ENCODE data around the gene DEDD2. TPM values are rescaled to one million over a fixed set of nuclear protein-coding genes. Genes with fewer than 3 reads are reported as not detected.

DEDD2 gene
- polyA plus RNA-seq, 3 donors, result 14.1 to 17.9 (median 15.7) TPM

DNA sequence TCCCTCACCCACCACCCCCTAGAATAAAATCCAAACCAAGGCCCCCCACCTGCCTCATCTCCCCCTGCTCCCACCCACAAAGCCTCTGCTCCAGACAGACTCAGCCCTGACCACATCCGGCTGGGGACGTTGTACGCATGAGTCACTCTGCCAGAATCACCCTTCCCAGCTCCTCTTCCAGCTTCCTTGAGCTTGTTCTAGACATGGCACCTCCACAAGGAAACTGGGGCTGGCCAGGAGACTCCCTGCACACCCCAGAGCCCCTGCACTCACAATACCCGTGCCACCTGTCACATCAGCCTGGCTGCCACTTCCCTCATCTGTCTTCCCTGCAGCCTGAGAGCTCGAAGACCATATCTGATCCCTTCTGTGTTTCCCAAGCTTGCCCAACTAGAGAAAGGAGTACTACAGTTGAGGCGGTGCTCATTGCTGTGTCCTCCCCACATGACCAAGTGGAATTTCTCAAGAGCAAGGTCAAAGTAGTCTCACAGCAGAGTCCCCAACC is 9.7 kb downstream of the DEDD2 start:
- 64 to 89% (median 73%) methylated on average over 6 of the region's 6 CpGs for WGBS, 3 donors
- H3K27ac ChIP-seq (ENCODE audit: low read depth, low read length), result no peak overlapping the region

DNA sequence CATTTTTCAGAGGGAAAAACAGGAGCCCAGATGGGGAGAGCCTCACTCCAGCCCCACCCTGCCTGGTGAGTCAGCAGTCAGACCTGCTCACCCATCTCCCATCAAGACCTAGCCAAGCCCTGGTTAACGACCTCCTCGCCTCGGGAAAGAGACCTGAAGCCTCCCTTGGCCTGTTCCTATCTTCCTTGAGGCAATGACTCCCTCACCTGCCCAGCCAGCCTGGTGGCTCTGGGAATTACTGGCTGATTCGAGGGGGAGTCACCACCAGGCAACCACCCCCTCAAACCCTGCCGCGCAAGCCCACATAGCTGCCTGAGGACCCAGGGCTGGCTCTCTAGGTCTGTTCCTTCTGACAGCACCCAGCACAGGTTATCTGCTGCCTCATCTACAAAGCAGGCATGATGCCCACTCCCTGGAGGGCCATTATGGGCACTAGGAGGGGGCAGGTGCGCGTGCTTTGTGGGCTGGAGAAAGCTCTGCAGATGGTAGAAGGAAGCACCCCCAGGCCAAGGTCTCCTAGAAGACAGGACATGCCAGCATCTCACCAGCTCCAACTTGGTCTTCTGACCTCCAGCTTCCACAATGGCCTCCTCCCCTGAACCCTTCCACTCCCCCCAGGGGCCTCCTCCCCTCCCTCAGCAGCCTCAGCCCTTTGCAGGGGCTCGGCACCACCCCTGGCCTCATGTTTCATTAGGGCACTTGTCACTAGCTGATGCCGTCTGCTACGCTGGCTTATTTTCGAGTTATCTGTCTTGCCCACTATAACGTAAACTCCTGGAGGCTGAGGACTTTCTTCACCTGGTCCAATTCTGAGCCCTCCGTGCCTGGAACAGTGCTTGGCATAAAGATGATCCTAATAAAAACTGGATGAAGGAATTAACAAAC is 10.4 kb downstream of the DEDD2 start:
- WGBS, 3 donors, result 87 to 93% (median 88%) methylated on average over 14 of the region's 14 CpGs
- H3K27ac ChIP-seq (ENCODE audit: low read depth, low read length), result no peak overlapping the region

DNA sequence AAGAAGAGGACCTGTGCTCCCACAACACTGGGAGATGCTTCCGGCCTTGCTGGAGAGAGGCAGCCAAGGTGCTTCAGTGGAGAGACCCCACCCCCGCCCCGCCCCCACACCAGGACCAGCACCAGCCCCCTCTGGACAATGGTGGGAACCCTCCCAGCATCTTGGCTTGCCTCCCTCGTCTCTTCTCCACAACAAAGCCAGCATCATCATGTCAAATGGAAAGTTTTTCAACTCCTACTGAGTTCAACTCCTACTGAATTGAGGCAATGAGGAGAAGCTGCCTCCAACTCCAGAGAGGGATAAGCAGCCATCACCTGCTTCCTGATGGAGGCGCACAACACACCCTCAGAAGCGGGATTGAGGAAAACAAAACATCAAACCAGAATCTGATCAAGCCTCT is 12.8 kb downstream of the DEDD2 start:
- WGBS, 3 donors, result 89 to 94% (median 90%) methylated on average over 4 to 6 of the region's 6 CpGs
- no peak overlapping the region for H3K27ac ChIP-seq (ENCODE audit: low read depth, low read length)

DNA sequence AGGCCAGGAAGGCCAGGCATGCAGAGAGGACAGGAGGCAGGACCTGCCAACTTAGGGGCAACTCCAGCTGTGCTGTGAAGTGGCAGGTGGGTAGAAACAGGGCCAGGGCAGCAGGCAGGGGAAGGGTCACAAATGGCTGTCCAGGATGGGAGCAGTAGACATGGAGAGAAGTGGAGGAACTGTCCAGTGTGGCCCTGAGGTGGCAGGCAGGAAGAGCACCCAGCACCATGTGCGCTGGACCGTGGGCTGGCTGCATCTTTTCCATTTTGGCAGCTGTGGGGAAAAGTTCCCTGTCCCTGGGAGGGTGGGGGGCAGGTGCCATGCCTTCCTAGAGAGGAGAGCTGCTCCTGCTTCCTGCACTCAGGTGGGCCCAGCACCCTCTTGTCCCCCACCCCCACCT is 13.8 kb downstream of the DEDD2 start:
- H3K27ac ChIP-seq (ENCODE audit: low read depth, low read length), result no peak overlapping the region
- 88 to 95% (median 92%) methylated on average over 2 of the region's 2 CpGs for WGBS, 3 donors

DNA sequence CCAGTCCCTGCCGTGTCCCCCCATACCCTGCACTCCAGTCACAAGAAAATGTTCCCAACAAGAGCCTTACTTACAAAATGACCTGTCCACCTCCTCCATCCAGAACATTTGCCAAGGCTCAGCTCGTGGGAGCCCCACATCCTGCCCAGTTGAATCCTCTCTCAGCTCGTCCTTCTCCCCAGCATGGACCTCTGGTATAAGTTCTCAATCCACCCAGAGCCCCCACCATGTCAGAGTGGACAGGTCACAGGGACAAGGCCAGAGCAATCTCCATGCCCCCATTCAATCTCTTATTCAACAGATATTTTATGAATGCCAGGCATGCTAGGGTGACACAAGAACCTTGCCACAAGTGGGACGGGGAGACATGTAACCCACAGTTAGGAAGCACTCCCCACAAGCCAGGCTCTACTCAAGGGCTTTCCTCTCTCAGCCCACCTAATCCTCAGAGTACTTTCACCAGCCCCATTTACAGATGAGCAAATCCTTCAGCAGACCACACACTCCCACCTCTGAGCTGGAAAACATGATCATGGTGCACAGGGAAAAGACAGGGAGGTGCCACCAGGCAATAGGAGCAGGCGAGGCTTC is 15.1 kb downstream of the DEDD2 start:
- no peak overlapping the region for H3K27ac ChIP-seq (ENCODE audit: low read depth, low read length)
- 52 to 87% (median 64%) methylated on average over 5 of the region's 5 CpGs for WGBS, 3 donors

DNA sequence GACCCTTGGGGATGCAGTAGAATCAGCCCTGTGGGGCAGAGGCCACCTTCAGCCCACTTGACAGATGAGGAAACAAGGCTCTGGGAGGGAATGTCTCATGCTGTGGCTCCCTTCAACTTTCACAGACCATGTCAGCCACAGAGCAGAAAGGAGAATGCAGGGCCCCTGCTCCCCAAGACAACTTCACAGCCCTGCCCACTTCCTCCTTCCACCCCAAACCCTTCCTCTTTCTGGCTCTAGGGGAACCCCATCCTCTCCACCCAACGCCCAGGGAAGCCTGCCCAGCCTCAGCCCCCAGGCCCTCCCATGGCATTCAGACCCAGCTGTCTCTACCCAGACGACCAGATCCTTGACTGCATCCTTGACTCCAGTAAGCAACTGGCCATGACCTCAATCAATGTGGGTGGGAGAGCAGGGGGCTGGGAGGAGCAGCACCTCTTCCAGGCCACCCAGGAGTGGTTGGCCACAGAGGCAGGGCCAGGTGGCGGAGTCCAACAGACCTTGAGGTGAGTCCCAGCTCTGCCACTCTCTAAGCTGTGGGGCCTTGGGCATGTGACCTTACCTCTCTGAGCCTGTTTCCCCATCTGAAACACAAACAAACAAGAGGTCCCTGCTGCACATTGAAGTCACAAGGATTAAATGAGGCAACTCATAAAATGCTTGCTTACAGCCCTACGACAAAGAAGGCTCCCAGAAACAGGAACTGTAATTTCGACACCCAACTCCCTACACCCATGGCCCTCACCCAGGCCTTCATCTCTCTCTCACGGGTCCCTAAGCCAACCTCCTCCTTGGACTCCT is 15.8 kb downstream of the DEDD2 start:
- 43 to 68% (median 59%) methylated on average over 6 of the region's 6 CpGs for WGBS, 3 donors
- H3K27ac ChIP-seq (ENCODE audit: low read depth, low read length), result peak overlapping the region; percentile 66

DNA sequence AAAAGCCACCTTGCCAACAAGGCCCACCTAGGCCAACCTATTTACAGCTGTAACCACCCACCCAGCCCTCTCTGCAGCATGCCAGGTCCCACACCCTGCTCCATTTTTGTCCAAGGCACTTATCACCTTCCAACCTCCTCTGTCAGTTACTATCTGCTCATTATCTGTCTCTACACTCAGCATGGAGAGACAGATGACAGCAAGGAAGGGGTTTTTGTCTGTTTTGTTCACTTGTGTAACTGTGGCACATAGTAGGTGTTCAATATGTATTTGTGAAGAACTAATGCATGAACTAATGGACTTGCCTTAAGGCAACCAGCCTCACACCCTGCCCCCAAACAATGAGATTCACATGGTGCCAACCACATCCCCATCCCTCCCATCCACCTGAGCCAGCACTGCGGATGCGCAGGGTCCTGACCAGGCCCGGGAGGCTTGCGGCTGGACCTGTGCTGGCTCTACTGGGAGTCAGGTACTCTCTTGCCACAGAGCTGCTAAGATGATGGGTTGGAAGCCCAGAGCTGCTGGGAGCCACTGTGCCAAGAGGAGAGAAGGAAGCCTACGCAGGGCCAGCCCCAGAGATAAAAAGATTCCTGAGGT is 17.3 kb downstream of the DEDD2 start:
- WGBS, 3 donors, result 80 to 87% (median 81%) methylated on average over 5 of the region's 5 CpGs
- H3K27ac ChIP-seq (ENCODE audit: low read depth, low read length), result no peak overlapping the region

DNA sequence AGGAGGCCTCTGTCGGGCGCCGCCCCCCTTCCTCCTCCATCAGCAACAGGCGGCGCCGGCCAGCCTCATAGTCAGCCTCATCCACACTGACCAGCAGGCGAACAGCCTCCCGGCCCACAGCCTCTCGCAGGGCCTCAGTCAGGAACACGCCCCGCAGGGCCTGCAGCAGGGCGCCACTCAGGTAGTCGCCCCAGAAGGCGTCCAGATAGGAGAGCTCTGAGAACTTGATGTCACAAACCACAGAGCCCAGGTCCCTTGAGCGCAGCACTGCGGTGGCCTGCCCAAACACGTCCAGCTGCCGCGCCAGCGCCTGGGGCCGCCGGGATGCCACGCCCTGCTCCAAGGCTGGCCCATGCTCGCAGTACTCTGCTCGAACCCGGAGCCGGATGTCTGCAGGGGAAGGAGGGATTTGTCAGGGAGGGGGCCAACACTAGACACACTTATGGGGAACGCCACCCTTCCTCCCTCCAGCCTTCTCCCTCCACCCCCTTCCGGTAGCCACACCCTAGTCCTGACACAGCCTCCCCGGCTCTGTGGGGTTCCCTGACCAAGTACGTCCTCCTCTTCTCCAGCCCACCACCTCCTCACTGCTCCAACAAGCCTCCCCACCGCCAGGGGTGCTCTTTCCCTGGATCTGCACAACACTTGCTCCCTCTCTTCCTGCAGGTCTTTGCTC is 17.9 kb downstream of the DEDD2 start:
- H3K27ac ChIP-seq (ENCODE audit: low read depth, low read length), result peak overlapping the region; percentile 68
- WGBS, 3 donors, result 50 to 86% (median 56%) methylated on average over 25 to 32 of the region's 32 CpGs

DNA sequence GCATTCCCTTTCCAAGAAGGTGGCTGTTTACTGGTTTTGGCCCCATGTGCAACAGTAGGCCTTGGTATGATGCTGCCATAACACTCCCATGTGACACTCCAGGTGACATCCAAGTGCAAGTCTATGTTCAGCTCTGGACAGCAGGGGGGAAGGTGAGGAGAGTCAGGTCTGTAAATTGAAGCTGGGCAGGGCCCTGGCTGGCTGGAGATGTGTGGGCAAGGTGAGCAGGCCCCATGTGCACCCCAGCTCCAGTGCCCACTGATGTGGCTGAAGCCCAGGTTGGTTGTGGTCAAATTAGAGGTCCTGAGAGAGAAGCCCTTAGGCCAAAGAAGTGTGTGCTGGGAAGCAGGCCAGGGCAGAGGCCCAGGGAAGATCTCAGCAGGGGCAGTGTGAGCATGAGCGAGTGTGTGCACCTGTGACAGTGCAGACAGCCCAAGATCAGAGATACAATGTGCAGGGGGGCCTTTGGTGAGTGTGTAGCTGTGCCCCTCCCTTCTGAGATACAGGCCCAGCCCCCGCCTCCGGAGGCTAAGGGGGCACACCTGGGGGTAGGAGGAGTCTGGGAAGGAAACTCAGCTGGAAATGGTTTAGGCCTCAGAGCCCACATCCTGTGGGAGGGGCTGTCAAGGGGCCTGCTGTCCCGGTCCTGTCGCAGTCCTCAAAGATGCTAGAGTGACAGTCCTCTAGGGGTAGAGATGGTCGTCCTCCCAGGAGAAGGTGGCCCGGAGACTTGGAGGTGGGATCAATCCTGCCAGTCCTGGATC is 18.6 kb downstream of the DEDD2 start:
- 35 to 73% (median 48%) methylated on average over 7 of the region's 7 CpGs for WGBS, 3 donors
- no peak overlapping the region for H3K27ac ChIP-seq (ENCODE audit: low read depth, low read length)

DNA sequence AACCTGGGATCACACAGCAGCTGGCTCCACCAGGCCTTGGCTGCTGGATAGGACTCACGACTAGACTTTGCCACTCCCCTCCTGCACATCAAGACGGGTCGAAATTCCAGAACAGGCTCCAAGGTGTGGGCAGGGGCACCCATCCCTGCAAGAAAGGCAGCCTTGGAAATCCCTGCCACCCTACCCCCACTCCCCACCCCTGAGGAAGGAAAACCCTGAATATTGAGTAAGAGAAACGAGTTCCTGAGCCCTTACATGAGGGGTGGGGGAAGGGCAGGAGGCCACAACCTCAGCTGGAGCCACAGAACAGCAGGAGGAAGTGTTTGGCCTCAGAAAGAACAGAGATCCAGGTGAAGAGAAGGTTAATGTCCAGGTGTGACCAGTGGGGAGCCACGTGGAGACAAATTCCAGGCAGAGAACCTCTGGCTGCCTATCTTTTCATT is 20.1 kb downstream of the DEDD2 start:
- no peak overlapping the region for H3K27ac ChIP-seq (ENCODE audit: low read depth, low read length)
- WGBS, 3 donors, result 35 to 57% (median 35%) methylated on average over 5 of the region's 5 CpGs

DNA sequence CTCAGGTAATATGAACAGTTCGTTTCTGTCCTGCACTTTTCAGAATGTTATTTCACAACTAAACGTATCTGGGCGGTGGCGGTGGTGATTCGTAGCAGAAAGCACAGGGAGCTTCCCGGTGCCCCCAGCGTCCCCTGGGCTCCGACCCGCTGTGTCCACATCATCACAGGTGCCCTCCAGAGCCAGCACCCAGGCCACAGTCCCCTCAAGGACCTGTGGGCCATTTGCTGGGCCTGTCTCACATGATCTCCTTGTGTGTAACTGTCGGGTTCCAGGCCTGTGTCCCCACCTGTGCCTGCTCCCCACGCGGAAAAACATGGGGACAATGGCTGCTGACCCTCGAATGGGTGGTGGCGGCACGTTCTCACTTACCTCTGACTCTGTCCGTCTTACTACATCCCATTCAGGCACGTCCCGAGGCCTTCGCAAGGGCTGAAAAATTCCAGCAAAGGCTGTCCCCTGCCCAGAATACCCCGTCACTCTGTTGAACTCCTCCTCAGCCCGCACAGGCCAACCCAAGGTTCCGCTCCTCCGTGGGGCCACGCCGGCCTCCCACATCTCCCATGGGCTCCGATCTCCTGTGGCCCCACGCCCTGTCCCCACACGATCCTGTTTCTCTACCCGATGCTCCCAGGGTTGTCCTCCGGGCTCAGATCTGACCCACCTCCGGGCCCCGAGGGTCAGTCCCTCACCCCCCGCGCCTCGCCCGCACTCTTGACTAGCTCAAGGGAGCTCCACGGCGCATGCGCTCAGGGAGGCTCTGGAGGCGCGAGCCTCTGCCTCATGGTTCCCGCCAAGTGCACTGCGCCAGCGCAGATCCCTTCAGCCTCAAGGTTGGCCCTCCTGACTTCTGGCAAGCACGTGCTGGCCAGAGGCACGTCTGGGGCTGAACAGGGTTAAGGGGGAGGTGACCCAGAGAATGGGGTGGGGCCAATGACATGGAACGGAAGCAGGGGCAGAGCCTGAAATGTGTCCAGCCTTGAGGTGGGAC is 21.2 kb downstream of the DEDD2 start:
- 87 to 91% (median 87%) methylated on average over 46 to 47 of the region's 47 CpGs for WGBS, 3 donors
- H3K27ac ChIP-seq (ENCODE audit: low read depth, low read length), result no peak overlapping the region

DNA sequence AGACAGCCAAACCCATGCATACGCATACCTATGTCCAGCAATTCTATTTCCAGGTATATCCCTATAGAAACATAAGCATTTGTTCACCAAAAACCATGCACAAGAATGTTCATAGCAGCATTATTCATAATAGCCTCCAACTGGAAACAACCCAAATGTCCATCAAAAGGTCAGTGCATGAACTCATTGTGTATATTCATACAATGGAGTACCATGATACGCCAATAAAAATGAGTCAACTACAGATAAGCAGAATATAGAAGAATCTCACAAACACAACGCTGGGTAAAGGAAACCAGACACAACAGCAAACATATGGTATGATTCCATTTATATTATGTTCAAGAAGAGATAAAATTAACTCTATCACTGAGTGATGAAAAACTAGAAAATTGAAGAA is 23.8 kb downstream of the DEDD2 start:
- 64 to 68% (median 67%) methylated on average over 3 of the region's 3 CpGs for WGBS, 3 donors
- H3K27ac ChIP-seq (ENCODE audit: low read depth, low read length), result no peak overlapping the region

DNA sequence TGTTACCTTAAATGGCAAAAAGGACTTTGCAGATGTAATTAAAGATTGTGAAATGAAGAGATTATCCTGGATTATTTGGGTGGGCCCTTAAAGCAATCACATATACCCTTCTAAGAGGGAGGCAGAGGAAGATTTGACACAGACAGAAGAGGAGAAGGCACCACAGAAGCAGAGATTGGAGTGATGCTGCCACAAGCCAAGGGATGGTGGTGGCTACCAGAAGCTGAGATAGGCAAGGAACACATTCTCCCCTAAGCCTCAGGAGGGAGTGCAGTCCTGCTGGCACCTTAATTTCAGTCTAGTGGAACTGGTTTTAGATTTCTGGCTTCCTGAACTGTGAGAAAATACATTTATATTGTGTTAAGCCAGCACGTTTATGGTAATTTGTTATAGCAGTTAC is 24.2 kb downstream of the DEDD2 start:
- no peak overlapping the region for H3K27ac ChIP-seq (ENCODE audit: low read depth, low read length)
- 71 to 85% (median 80%) methylated on average over 1 of the region's 1 CpG for WGBS, 3 donors

DNA sequence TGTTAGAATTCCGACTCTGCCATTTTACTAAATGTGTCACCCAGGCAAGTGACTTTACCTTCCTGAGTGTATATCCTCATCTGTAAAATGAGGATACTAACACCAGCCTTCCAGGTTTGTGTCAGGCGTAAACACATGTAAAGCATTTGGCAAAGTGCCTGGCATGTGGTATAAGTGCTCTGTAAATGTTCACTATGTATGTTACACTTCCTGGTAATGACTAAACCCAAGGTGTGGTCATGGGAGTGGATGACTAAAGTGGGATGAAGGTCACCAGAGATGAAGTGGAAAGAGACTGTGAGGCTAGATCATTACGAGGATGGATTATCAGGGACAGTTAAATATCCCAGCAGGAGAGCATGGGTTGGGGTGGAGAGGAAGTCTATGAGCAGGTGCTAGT is 25.6 kb downstream of the DEDD2 start:
- H3K27ac ChIP-seq (ENCODE audit: low read depth, low read length), result no peak overlapping the region

DNA sequence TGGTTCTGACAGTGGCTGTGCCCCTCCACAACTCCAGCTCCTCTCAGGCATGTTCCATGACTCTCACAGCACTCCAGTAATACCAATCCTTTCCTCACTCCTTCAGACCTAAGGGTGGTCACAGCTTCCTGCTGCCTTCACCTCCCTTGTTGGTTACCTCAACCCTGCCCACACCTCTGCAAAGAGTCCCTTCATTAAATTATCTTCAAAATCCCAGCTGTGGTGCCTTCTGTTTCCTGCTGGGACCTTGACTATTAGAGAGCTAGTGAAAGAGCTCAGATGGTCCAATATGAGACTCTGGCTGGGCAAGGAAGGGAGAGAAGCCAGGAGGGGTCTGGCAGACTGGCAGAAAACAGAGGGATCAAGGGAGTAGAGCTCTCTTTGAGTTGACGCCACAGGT is 26.1 kb downstream of the DEDD2 start:
- no peak overlapping the region for H3K27ac ChIP-seq (ENCODE audit: low read depth, low read length)
- 83 to 86% (median 84%) methylated on average over 1 of the region's 1 CpG for WGBS, 3 donors

More for the DNA sequence above, 25.6 kb downstream of the DEDD2 start:
- 55 to 66% (median 63%) methylated on average over 3 of the region's 3 CpGs for WGBS, 3 donors

DNA sequence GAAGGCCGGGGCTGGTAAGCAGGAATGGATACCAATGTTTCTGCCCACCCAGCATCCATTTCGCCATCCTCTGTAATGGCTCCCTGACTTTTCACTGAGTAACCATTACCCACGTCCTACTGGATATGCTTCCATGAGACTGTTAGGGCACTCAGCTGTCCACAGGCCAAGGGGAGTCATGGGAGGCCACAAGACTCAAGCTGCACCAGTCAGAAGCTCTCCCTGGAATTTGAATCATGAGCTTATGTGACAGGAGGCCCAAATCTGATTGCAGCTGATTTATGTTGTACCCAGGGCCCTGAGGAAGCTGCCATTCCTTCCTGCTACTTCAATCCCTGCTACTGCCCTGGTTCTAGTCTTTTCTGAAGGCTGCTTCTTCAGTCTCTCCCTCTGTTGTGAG is 28.3 kb downstream of the DEDD2 start:
- H3K27ac ChIP-seq (ENCODE audit: low read depth, low read length), result no peak overlapping the region
- 68 to 80% (median 77%) methylated on average over 3 of the region's 3 CpGs for WGBS, 3 donors

All from adipose tissue (tissue), 3 donors.